CD4-positive, alpha-beta T cell treated with Interleukin-15 for 4 hours (primary cell): ENCODE results near the gene ARL5A.

Experiments used
- DNase-seq: peaks from one replicate; pipeline ENCODE4 v3.0.0-alpha.2; 2020; ENCODE audit warnings: low spot score

ARL5A gene

GRCh38 chr2:151766437-151767153 is 61.6 kb downstream of the ARL5A start:
- no peak for DNase-seq

DNA sequence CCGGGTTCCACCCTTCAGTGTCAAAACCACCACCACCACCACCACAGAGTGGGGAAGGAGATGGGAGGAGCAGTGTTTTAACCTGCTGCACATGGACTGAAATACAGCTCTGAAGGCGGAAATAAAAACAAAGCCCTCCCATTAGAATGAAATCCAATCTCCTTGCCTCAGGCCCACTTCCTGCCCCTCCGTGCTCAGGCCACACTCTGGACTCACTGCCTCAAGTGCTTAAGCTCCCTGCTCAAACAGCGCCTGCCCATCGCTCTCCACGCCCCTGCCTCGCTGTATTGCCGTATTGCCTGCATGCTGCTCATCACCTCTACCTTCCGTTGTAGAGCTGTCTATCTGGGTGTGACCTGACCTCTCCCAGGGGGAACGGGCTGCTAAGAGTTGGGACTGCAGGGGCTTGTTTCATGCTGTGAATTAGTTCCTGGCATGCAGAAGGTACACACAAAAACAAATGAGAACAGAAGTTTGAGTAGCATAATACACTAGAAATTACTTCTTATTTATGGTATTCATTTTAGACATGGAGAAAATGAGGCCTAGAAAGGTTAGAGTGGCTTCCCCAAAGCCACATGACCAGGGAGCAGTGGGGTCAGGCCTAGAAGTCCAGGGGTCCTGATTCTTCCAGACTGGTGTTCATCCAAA is 62.3 kb downstream of the ARL5A start:
- no peak for DNase-seq

GRCh38 chr2:151762694-151763093 is 65.5 kb downstream of the ARL5A start:
- DNase-seq = no peak

GRCh38 chr2:151761687-151762086 is 66.5 kb downstream of the ARL5A start:
- no peak for DNase-seq

DNA sequence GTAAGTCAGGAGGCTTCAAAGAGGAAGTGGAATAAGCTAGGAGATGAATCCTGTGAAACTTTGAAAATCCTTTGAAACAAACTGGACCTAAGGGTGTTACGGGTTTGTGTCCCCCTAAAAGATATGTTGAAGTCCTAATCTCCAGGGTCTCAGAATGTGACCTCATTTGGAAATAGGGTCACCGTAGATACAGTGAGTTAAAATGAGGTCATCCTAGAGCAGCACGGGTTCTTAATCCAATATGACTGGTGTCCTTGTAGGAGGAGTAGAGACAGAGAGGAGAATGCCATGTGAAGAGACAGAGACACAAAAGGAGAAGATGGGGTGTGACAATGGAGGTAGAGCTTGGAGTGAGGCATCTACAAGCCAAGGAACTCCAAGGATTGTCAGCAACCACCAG is 67.0 kb downstream of the ARL5A start:
- no peak for DNase-seq

- no peak for DNase-seq
Observed at GRCh38 chr2:151760139-151760650, 68.0 kb downstream of the ARL5A start.

GRCh38 chr2:151758744-151759143 is 69.5 kb downstream of the ARL5A start:
- no peak for DNase-seq

- DNase-seq = no peak
Observed at GRCh38 chr2:151757861-151758260, 70.4 kb downstream of the ARL5A start.

- DNase-seq = no peak
Observed at GRCh38 chr2:151756820-151757219, 71.4 kb downstream of the ARL5A start.

GRCh38 chr2:151754253-151754897 is 73.8 kb downstream of the ARL5A start:
- no peak for DNase-seq

DNA sequence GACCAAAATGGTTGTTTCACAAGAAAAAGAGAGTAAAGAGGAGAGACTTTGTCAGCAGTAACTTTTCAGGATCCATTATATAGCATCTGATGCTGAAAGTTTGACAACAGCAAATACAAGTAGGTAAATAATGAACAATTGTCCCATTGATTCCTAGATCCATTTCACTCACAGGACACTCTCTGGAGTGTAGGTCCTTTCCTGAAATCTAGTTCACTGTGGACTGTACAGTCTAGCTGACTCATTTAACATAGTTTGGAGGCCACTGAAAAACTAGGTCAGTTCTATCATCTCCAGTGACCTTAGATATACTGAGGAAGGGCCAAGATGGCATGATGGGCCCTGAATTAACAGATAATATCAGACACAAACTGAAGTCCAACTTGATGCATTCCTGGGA is 74.7 kb downstream of the ARL5A start:
- no peak for DNase-seq
